ENCODE results near the gene WWOX. TPM values are rescaled to one million over a fixed set of nuclear protein-coding genes. Genes with fewer than 3 reads are reported as not detected.

Gene WWOX
- total RNA-seq, 6 experiments from 2014 or later: 13.0 to 24.3 (median 16.5) TPM

- no peaks in the 10 kb centered on the region for H3K27me3 ChIP-seq
- intact Hi-C loops (cut with DNase I): no loop called here
- ATAC-seq (no peak), DNase-seq (no peak)
- no peak overlapping the region for H3K4me3 ChIP-seq
- no peaks in the 10 kb centered on the region for H3K9me3 ChIP-seq
- H3K4me1 ChIP-seq: peaks cover 0 to 46% (median 14%) of the 10 kb centered on the region in 4 donors
- 62% methylated on average over 5 of the region's 7 CpGs for whole genome bisulfite sequencing (ENCODE audit: insufficient coverage, low coverage, low lambda C conversion rate, missing lambda C conversion rate)
- TF ChIP-seq POLR2A (IDR thresholded peaks at IDR 0.05): no peak
- TF ChIP-seq, protein P1, sequence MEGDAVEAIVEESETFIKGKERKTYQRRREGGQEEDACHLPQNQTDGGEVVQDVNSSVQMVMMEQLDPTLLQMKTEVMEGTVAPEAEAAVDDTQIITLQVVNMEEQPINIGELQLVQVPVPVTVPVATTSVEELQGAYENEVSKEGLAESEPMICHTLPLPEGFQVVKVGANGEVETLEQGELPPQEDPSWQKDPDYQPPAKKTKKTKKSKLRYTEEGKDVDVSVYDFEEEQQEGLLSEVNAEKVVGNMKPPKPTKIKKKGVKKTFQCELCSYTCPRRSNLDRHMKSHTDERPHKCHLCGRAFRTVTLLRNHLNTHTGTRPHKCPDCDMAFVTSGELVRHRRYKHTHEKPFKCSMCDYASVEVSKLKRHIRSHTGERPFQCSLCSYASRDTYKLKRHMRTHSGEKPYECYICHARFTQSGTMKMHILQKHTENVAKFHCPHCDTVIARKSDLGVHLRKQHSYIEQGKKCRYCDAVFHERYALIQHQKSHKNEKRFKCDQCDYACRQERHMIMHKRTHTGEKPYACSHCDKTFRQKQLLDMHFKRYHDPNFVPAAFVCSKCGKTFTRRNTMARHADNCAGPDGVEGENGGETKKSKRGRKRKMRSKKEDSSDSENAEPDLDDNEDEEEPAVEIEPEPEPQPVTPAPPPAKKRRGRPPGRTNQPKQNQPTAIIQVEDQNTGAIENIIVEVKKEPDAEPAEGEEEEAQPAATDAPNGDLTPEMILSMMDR (IDR thresholded peaks at IDR 0.05): no peak
- H3K27ac ChIP-seq: no peak overlapping the region
- H3K36me3 ChIP-seq: no peaks in the 10 kb centered on the region
These were observed 494.7 kb downstream of the WWOX start for GRCh38 chr16:78594191-78594590.

DNA sequence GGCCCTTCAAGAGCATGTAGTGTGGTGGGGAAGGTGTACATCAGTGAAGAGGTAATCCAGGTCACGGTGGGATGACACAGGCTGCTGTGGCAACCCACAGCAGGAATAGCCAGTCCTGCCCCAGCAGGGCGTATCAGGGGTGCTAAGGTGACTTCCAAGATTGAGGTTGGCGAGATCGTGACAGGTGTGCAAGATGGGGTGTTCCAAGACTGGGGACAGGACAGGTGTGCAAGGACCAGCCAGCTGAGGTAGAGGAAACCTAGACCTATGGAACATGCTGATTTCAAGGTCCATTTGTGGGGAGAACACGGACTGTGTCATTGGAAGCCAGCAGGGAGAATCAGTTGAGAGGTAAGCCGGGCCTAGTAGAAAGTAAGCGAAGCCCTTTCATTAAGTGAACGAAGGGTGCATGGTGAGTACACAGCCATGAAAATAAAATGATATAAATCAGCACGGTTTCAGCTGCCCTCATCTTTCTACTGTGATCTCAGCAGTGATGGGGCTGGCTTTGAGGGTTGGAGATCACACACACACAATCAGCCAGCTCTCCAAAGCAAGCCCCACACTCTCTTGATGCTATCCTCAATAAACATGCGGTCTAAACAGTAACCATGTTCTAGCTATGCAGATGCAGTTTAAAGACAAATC, 497.0 kb downstream of the WWOX start:
- Histone ChIP-seq H3K36me3 (no peaks in the 10 kb centered on the region), H3K27ac (peak overlapping the region in 1 of 3 donors; percentile 61), H3K4me1 (peaks cover 0 to 40% (median 14%) of the 10 kb centered on the region in 4 donors), H3K9me3 (no peaks in the 10 kb centered on the region), H3K27me3 (no peaks in the 10 kb centered on the region), H3K4me3 (no peak overlapping the region)
- no peak for DNase-seq
- intact Hi-C loops (cut with DNase I): no loop called here
- ATAC-seq: peak in 2 of 4 donors; percentile 31 to 49
- 81% methylated on average over 10 of the region's 10 CpGs for WGBS (ENCODE audit: insufficient coverage, low coverage, low lambda C conversion rate, missing lambda C conversion rate)
- TF ChIP-seq, protein P1 (IDR thresholded peaks at IDR 0.05): no peak
- TF ChIP-seq POLR2A (IDR thresholded peaks at IDR 0.05): no peak

GRCh38 chr16:78596996-78597422, 497.6 kb downstream of the WWOX start:
- WGBS (ENCODE audit: insufficient coverage, low coverage, low lambda C conversion rate, missing lambda C conversion rate): 35% methylated on average over 9 of the region's 9 CpGs
- Histone ChIP-seq H3K27ac (peak overlapping the region in 1 of 3 donors; percentile 61), H3K27me3 (no peaks in the 10 kb centered on the region), H3K4me1 (peaks cover 0 to 36% (median 12%) of the 10 kb centered on the region in 4 donors), H3K36me3 (no peaks in the 10 kb centered on the region), H3K4me3 (no peak overlapping the region), H3K9me3 (no peaks in the 10 kb centered on the region)
- DNase-seq (peak in 1 of 3 donors; percentile 62), ATAC-seq (peak; percentile 87 to 94 (median 90))
- TF ChIP-seq, protein P1 (IDR thresholded peaks at IDR 0.05): no peak
- TF ChIP-seq POLR2A (IDR thresholded peaks at IDR 0.05): no peak
- intact Hi-C loops (cut with DNase I): no loop called here

- H3K9me3 ChIP-seq: no peaks in the 10 kb centered on the region
- no peak overlapping the region for H3K27ac ChIP-seq
- H3K27me3 ChIP-seq: no peaks in the 10 kb centered on the region
- 63% methylated on average over 9 of the region's 9 CpGs for WGBS (ENCODE audit: insufficient coverage, low coverage, low lambda C conversion rate, missing lambda C conversion rate)
- H3K4me3 ChIP-seq: no peak overlapping the region
- H3K4me1 ChIP-seq: peaks cover 0 to 26% (median 8%) of the 10 kb centered on the region in 4 donors
- intact Hi-C loops (cut with DNase I): no loop called here
- DNase-seq (peak in 1 of 3 donors; percentile 54), ATAC-seq (no peak)
- H3K36me3 ChIP-seq: no peaks in the 10 kb centered on the region
- TF ChIP-seq, protein P1 (IDR thresholded peaks at IDR 0.05): no peak
- TF ChIP-seq POLR2A (IDR thresholded peaks at IDR 0.05): no peak
These were observed 498.5 kb downstream of the WWOX start for GRCh38 chr16:78597809-78598570.

Data from right lobe of liver (tissue), 6 donors.